T-cell (primary cell): ENCODE data around the gene PSMD14. TPM values are rescaled to one million over a fixed set of nuclear protein-coding genes. Genes with fewer than 3 reads are reported as not detected.
"Not testable (repeated sequence)": the region's sequence is repeated elsewhere in the genome, so short reads cannot be mapped to it uniquely, and the experiment has no call there.

Source experiments
- ATAC-seq, 4 experiments: fragments of 200-7000 bp in 3 of 4; fragments of 150-1000 bp in 1 of 4; cut with Tn5 transposase; replicated peaks in 1 of 4; 1 replicate in 3 of 4; 2 replicates in 1 of 4; pipeline ENCODE4 v1.10.0; 2021; ENCODE audit warnings: moderate library complexity in 3 of 4, mild to moderate bottlenecking in 2 of 4, moderate number of reproducible peaks in 1 of 4
- CTCF ChIA-PET, 2 donors: fragments of 300-600 bp; sonication (Branson Sonifier 250); formaldehyde crosslinking; loops; one replicate each; lab custom pipeline; 2022; ENCODE audit warnings: antibody characterized with exemption in 2 of 2; lab: Charles Lee
- POLR2A ChIA-PET, 2 donors: fragments of 300-600 bp; sonication (Branson Sonifier 250); formaldehyde crosslinking; loops; one replicate each; lab custom pipeline; 2022; ENCODE audit warnings: antibody characterized with exemption in 2 of 2; lab: Charles Lee
- DNase-seq, 35 experiments: peaks; one replicate each; pipeline versions ENCODE4 v3.0.0 to v3.0.0-alpha.2; 2013 to 2023
- H3K27ac ChIP-seq: one replicate; pipeline ENCODE4 v1.5.1; 2013; ENCODE audit warnings: low read length
- H3K27me3 ChIP-seq, 2 experiments: replicated peaks in 1 of 2; 1 replicate in 1 of 2; 2 replicates in 1 of 2; pipeline versions ENCODE4 v1.6.1 to v1.7.0; 2013; ENCODE audit warnings: low read length in 1 of 2, mixed read lengths in 1 of 2; ENCODE audit not compliant: control insufficient read depth in 2 of 2, insufficient read depth in 2 of 2; ENCODE audit errors: extremely low read depth in 1 of 2
- H3K36me3 ChIP-seq, 2 donors: 1 replicate in 1 of 2; 2 replicates in 1 of 2; pipeline versions ENCODE4 v1.6.1 to v1.7.0; 2013; ENCODE audit warnings: low read length in 1 of 2; ENCODE audit not compliant: control insufficient read depth in 2 of 2, insufficient read depth in 1 of 2; ENCODE audit errors: extremely low read depth in 1 of 2
- H3K4me1 ChIP-seq, 2 experiments: 1 replicate in 1 of 2; 2 replicates in 1 of 2; pipeline versions ENCODE4 v1.6.1 to v1.7.0; 2013; ENCODE audit warnings: low read length in 2 of 2, mixed read lengths in 1 of 2; ENCODE audit not compliant: insufficient read depth in 2 of 2, control insufficient read depth in 1 of 2; ENCODE audit errors: extremely low read depth in 1 of 2
- H3K4me3 ChIP-seq, 2 donors: 1 replicate in 1 of 2; 2 replicates in 1 of 2; pipeline versions ENCODE4 v1.5.1 to v1.7.0; 2013; ENCODE audit warnings: mild to moderate bottlenecking in 2 of 2, low read length in 1 of 2, moderate library complexity in 1 of 2; ENCODE audit not compliant: control insufficient read depth in 1 of 2; ENCODE audit errors: extremely low read depth in 1 of 2
- H3K9me3 ChIP-seq: 2 replicates; pipeline ENCODE4 v1.7.0; 2013
- H3K27ac Mint-ChIP-seq, 2 donors: one replicate each; pipeline ENCODE4 v1.8.0; 2020 to 2021; ENCODE audit warnings: mild to moderate bottlenecking in 2 of 2, mixed read lengths in 2 of 2
- H3K27me3 Mint-ChIP-seq, 2 donors: one replicate each; pipeline ENCODE4 v1.8.0; 2021 to 2022; ENCODE audit warnings: mixed read lengths in 2 of 2
- H3K36me3 Mint-ChIP-seq: one replicate; pipeline ENCODE4 v1.8.0; 2021; ENCODE audit warnings: mixed read lengths
- H3K4me1 Mint-ChIP-seq, 3 donors: one replicate each; pipeline ENCODE4 v1.8.0; 2020 to 2022; ENCODE audit warnings: mixed read lengths in 3 of 3, mild to moderate bottlenecking in 1 of 3
- H3K4me3 Mint-ChIP-seq, 3 donors: one replicate each; pipeline ENCODE4 v1.8.0; 2020 to 2022; ENCODE audit warnings: mild to moderate bottlenecking in 3 of 3, mixed read lengths in 3 of 3, moderate library complexity in 3 of 3
- H3K9me3 Mint-ChIP-seq, 3 donors: one replicate each; pipeline ENCODE4 v1.8.0; 2020 to 2022; ENCODE audit warnings: mixed read lengths in 3 of 3
- WGBS: methylation state at CpG from one replicate; pipeline ENCODE4 v1.1.5; 2013; ENCODE audit warnings: missing lambda C conversion rate; ENCODE audit not compliant: insufficient coverage; 5-methylcytosine and 5-hydroxymethylcytosine counted together
- total RNA-seq, 35 experiments: library from RNA in 6 of 35; stranded (reverse) in 6 of 35; fragments of 120-200 nt in 1 of 35; gene quantifications; one replicate each; pipeline versions ENCODE4 v1.2.1 to v1.2.4 and lab custom pipeline; 2013 to 2026

PSMD14 gene
- total RNA-seq, 5 donors from 2014 or later (not counting 1 experiment from before 2014, with no cell fraction given) = 18.7 to 24.9 (median 21.2) TPM

DNA sequence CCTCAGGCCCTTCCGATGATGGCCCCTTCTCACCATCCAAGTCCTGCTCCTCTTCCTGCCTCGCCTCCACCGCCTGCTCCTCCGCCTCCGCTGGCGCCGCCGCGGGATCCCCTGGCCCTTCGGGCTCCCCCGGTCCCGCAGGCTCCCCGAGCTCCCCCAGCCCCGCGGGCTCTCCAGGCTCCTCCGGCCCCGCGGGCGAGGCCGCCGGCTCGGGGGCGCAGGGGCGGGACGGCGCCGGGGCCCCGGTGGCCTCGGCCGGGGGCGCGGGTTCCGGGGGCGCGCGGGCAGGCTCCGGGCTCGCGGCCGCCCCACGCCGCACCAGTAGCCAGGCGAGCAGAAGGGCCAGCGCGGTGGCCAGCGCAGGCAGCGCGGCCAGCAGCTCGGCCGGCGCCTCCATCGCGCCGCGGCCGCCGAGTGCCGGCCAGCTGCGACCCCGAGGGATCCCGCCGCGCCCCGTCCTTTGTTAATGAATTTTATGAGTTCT is 32.7 kb downstream of the PSMD14 start:
- H3K4me1 ChIP-seq, H3K27me3 ChIP-seq, CTCF ChIA-PET, H3K9me3 ChIP-seq, H3K27ac ChIP-seq, H3K36me3 ChIP-seq, POLR2A ChIA-PET, DNase-seq, H3K4me3 Mint-ChIP-seq, H3K27ac Mint-ChIP-seq, H3K27me3 Mint-ChIP-seq, H3K4me3 ChIP-seq: not testable (repeated sequence)
- no CpG with 5 or more reads among the region's 64 CpGs for WGBS
- Mint-ChIP-seq H3K4me1 (peaks cover 7 to 19% (median 12%) of the 10 kb centered on the region in 3 donors), H3K36me3 (peaks cover 42% of the 10 kb centered on the region), H3K9me3 (peaks cover 0 to 15% (median 7%) of the 10 kb centered on the region in 3 donors)
- ATAC-seq = peak in 1 of 4 experiments; percentile 35

DNA sequence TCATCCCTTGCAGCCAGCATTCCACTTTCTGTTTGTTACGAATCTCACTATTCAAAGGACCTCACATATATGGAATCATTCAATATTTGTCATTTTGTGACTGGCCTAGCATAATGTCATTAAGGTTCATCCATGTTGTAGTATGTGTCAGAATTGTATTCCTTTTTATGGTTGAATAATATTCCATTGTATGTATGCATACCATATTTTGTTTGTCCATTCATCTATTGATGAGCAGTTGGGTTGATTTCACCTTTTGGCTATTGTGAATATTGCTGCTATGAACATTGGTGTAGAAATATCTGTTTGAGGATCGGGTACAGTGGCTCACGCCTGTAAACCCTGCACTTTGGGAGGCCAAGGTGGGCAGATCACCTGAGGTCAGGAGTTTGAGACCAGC is 35.0 kb downstream of the PSMD14 start:
- POLR2A ChIA-PET = no interaction called here
- no peaks in the 10 kb centered on the region for H3K27me3 ChIP-seq
- ATAC-seq (no peak), DNase-seq (no peak)
- no peaks in the 10 kb centered on the region for H3K4me1 ChIP-seq
- Mint-ChIP-seq H3K36me3 (peaks cover 56% of the 10 kb centered on the region), H3K4me3 (no peak overlapping the region), H3K27ac (no peak overlapping the region), H3K9me3 (peaks cover 0 to 15% (median 7%) of the 10 kb centered on the region in 3 donors), H3K27me3 (no peaks in the 10 kb centered on the region), H3K4me1 (peaks cover 17 to 28% (median 21%) of the 10 kb centered on the region in 3 donors)
- H3K9me3 ChIP-seq = no peaks in the 10 kb centered on the region
- peaks cover 0 to 3% of the 10 kb centered on the region in 2 donors for H3K36me3 ChIP-seq
- no peak overlapping the region for H3K4me3 ChIP-seq
- H3K27ac ChIP-seq = no peak overlapping the region
- 95% methylated on average over 2 of the region's 3 CpGs for WGBS
- CTCF ChIA-PET = interaction anchor here in 1 of 2 donors (0.8 kb wide), 1 partner anchor 93 kb away, joined by 3 read pairs; no protein-coding TSS in a partner anchor

GRCh38 chr2:161344692-161345091 is 36.5 kb downstream of the PSMD14 start:
- Mint-ChIP-seq H3K27me3 (no peaks in the 10 kb centered on the region), H3K4me1 (peaks cover 28 to 33% (median 32%) of the 10 kb centered on the region in 3 donors), H3K4me3 (no peak overlapping the region), H3K27ac (no peak overlapping the region), H3K9me3 (peaks cover 0 to 15% (median 7%) of the 10 kb centered on the region in 3 donors), H3K36me3 (peaks cover 55% of the 10 kb centered on the region)
- H3K36me3 ChIP-seq = peaks cover 0 to 3% of the 10 kb centered on the region in 2 donors
- ChIA-PET CTCF (no interaction called here), POLR2A (no interaction called here)
- H3K4me3 ChIP-seq = no peak overlapping the region
- no CpG with 5 or more reads among the region's 2 CpGs for WGBS
- DNase-seq = no peak
- no peaks in the 10 kb centered on the region for H3K4me1 ChIP-seq
- H3K27ac ChIP-seq = no peak overlapping the region
- no peak for ATAC-seq
- no peaks in the 10 kb centered on the region for H3K27me3 ChIP-seq
- no peaks in the 10 kb centered on the region for H3K9me3 ChIP-seq

GRCh38 chr2:161351678-161352077 is 43.5 kb downstream of the PSMD14 start:
- Histone ChIP-seq H3K27me3 (no peaks in the 10 kb centered on the region), H3K4me3 (no peak overlapping the region), H3K27ac (no peak overlapping the region), H3K4me1 (no peaks in the 10 kb centered on the region), H3K9me3 (no peaks in the 10 kb centered on the region), H3K36me3 (peaks cover 0 to 3% of the 10 kb centered on the region in 2 donors)
- no CpG with 5 or more reads among the region's 6 CpGs for WGBS
- Mint-ChIP-seq H3K4me1 (peaks cover 41 to 51% (median 49%) of the 10 kb centered on the region in 3 donors), H3K9me3 (no peaks in the 10 kb centered on the region), H3K27me3 (no peaks in the 10 kb centered on the region), H3K27ac (no peak overlapping the region), H3K36me3 (peaks cover 21% of the 10 kb centered on the region), H3K4me3 (no peak overlapping the region)
- POLR2A ChIA-PET = interaction anchor here in 1 of 2 donors (0.6 kb wide), 1 partner anchor 29 kb away, joined by 3 read pairs; no protein-coding TSS in a partner anchor
- CTCF ChIA-PET = no interaction called here
- ATAC-seq (no peak), DNase-seq (no peak)

- POLR2A ChIA-PET = no interaction called here
- H3K36me3 Mint-ChIP-seq = peaks cover 14% of the 10 kb centered on the region
- CTCF ChIA-PET = interaction anchor here in 1 of 2 donors (0.6 kb wide), 1 partner anchor 46 kb away, joined by 4 read pairs; no protein-coding TSS in a partner anchor
- DNase-seq (no peak), ATAC-seq (no peak)
- Histone ChIP-seq H3K27ac (no peak overlapping the region), H3K9me3 (no peaks in the 10 kb centered on the region), H3K4me1 (no peaks in the 10 kb centered on the region), H3K27me3 (no peaks in the 10 kb centered on the region), H3K4me3 (no peak overlapping the region), H3K36me3 (no peaks in the 10 kb centered on the region)
- H3K27ac Mint-ChIP-seq = no peak overlapping the region
- H3K27me3 Mint-ChIP-seq = no peaks in the 10 kb centered on the region
- peaks cover 39 to 50% (median 44%) of the 10 kb centered on the region in 3 donors for H3K4me1 Mint-ChIP-seq
- no peaks in the 10 kb centered on the region for H3K9me3 Mint-ChIP-seq
- H3K4me3 Mint-ChIP-seq = no peak overlapping the region
Observed at GRCh38 chr2:161352719-161353118, 44.5 kb downstream of the PSMD14 start.

- CTCF ChIA-PET = no interaction called here
- Histone ChIP-seq H3K9me3 (no peaks in the 10 kb centered on the region), H3K27ac (no peak overlapping the region), H3K36me3 (no peaks in the 10 kb centered on the region), H3K27me3 (no peaks in the 10 kb centered on the region), H3K4me3 (no peak overlapping the region), H3K4me1 (no peaks in the 10 kb centered on the region)
- no peak overlapping the region for H3K4me3 Mint-ChIP-seq
- H3K27ac Mint-ChIP-seq = no peak overlapping the region
- POLR2A ChIA-PET = no interaction called here
- H3K27me3 Mint-ChIP-seq = no peaks in the 10 kb centered on the region
- WGBS = no CpG with 5 or more reads among the region's 1 CpG
- no peak for DNase-seq
- no peak for ATAC-seq
- H3K9me3 Mint-ChIP-seq = no peaks in the 10 kb centered on the region
- peaks cover 36 to 48% (median 44%) of the 10 kb centered on the region in 3 donors for H3K4me1 Mint-ChIP-seq
- H3K36me3 Mint-ChIP-seq = peaks cover 17% of the 10 kb centered on the region
Observed at GRCh38 chr2:161353543-161353942, 45.3 kb downstream of the PSMD14 start.
